Stimulated activated naive CD8-positive, alpha-beta T cell treated with anti-CD3 and anti-CD28 coated beads, Interleukin-15, amount 100 ng/mL, for 72 hours (primary cell): ENCODE results near the gene SLC9B1.
"Not testable (repeated sequence)": the region's sequence is repeated elsewhere in the genome, so short reads cannot be mapped to it uniquely, and the experiment has no call there.

Experiments
- ATAC-seq: fragments of 150-1000 bp; cut with Tn5 transposase; 2 replicates; pipeline ENCODE4 v1.10.0; 2021; ENCODE audit warnings: mild to moderate bottlenecking, moderate library complexity
- DNase-seq, 2 donors: peaks; one replicate each; pipeline ENCODE4 v3.0.0; 2021 to 2022
- H3K27ac Mint-ChIP-seq, 2 donors: one replicate each; pipeline ENCODE4 v1.8.0; 2022; ENCODE audit warnings: mild to moderate bottlenecking in 2 of 2, mixed read lengths in 2 of 2, moderate library complexity in 2 of 2
- H3K27me3 Mint-ChIP-seq: one replicate; pipeline ENCODE4 v1.8.0; 2022; ENCODE audit warnings: mixed read lengths
- H3K4me1 Mint-ChIP-seq: one replicate; pipeline ENCODE4 v1.8.0; 2022; ENCODE audit warnings: mild to moderate bottlenecking, mixed read lengths
- H3K4me3 Mint-ChIP-seq, 2 donors: one replicate each; pipeline ENCODE4 v1.8.0; 2022; ENCODE audit warnings: mild to moderate bottlenecking in 2 of 2, mixed read lengths in 2 of 2, moderate library complexity in 1 of 2
- H3K9me3 Mint-ChIP-seq, 2 donors: one replicate each; pipeline ENCODE4 v1.8.0; 2022; ENCODE audit warnings: mixed read lengths in 2 of 2

SLC9B1 gene

DNA sequence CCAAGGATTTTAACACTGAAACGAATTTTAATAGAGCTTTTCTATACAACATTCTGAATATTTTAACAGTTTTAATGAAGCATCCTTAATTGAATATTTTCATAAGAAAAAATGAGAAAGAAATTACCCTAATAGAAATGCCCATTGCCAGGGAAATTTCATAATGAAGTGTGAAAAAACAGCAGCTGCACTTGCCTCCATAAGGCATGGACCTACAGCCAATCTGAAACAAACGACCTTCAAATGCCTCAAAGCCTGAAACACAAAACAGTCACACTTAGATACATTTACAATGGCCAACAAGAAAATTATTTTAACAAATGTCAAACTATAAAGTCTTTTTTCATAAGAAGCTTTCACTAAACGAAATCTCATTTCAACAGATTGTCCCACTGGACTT, 74.4 kb downstream of the SLC9B1 start:
- Mint-ChIP-seq H3K4me1 (no peaks in the 10 kb centered on the region), H3K27ac (no peak overlapping the region), H3K9me3 (peaks cover 0 to 22% of the 10 kb centered on the region in 2 donors), H3K27me3 (no peaks in the 10 kb centered on the region), H3K4me3 (no peak overlapping the region)
- DNase-seq (no peak), ATAC-seq (no peak)

DNA sequence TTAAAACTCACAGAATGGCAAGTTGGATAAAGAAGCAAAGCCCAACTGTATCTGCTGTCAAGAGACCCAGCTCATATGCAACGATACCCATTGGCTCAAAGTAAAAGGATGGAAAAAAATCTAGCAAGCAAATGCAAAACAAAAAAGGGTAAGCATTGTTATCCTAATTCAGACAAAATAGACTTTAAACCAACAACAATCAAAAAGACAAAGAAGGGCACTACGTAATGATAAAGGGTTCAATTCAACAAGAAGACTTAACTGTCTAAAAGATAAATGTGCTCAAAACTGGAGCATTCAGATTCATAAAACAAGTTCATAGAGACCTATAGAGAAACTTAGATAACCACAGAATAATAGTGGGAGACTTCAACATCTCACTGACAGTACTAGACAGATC, 81.4 kb downstream of the SLC9B1 start:
- not testable (repeated sequence) for ATAC-seq, DNase-seq, H3K27ac Mint-ChIP-seq

DNA sequence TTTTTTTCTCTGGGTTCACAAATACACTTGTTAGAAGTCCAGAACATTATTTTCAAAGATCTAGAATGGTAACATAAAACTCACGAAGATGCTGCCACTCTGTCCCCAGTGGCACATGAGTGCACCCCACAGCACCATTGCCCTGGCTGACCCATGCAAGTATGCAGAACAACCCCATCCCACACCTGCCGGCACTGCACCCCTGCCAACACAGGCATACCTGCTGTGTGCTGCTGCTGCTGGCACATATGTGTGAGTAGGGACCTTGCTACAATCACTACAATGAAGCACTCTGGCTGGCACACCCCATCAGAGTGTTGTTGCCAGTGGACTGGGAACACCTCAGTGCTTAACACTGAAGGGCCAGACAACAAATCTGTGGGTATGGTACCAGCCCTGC, 83.8 kb downstream of the SLC9B1 start:
- Mint-ChIP-seq H3K27me3 (no peaks in the 10 kb centered on the region), H3K4me1 (no peaks in the 10 kb centered on the region), H3K9me3 (peaks cover 0 to 3% of the 10 kb centered on the region in 2 donors), H3K27ac (no peak overlapping the region), H3K4me3 (no peak overlapping the region)
- no peak for ATAC-seq
- no peak for DNase-seq

More for the DNA sequence above, 81.4 kb downstream of the SLC9B1 start:
- H3K9me3 Mint-ChIP-seq = peaks cover 0 to 22% of the 10 kb centered on the region in 2 donors
- not testable (repeated sequence) for H3K27me3 Mint-ChIP-seq, H3K4me1 Mint-ChIP-seq, H3K4me3 Mint-ChIP-seq

DNA sequence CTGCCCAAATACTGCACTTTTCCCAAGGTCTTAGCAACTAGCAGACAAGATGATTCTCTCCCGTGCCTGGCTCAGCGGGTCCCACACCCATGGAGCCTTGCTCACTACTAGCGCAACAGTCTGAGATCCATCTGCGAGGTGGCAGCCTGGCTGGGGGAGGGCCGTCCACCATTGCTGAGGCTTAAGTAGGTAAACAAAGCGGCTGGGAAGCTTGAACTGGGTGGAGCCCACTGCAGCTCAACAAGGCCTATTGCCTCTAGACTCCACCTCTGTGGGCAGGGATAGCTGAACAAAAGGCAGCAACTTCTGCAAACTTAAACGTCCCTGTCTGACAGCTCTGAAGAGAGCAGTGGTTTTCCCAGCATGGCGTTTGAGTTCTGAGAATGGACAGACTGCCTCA, 99.8 kb downstream of the SLC9B1 start:
- H3K9me3 Mint-ChIP-seq = peaks cover 19 to 52% of the 10 kb centered on the region in 2 donors
- not testable (repeated sequence) for ATAC-seq, DNase-seq, H3K27ac Mint-ChIP-seq, H3K4me3 Mint-ChIP-seq, H3K27me3 Mint-ChIP-seq, H3K4me1 Mint-ChIP-seq

DNA sequence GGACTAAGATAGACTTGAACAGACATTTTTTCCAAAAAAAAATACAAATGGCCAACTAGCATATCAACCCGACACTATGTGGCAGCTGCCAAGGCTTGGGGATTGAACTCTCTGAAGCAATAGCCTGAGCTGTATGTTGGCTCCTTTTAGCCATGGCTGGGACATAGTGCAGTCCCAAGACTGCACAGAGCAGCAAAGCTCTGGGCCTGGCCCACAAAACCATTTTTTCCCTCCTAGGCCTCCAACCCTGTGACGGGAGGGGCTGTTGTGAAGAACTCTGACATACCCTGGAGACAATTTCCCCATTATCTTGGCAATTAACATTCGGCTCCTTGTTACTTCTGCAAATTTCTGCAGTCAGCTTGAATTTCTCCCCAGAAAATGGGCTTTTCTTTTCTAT, 100.6 kb downstream of the SLC9B1 start:
- DNase-seq (no peak), ATAC-seq (no peak)
- Mint-ChIP-seq H3K9me3 (peaks cover 27 to 60% of the 10 kb centered on the region in 2 donors), H3K27me3 (no peaks in the 10 kb centered on the region), H3K4me1 (no peaks in the 10 kb centered on the region), H3K4me3 (no peak overlapping the region), H3K27ac (no peak overlapping the region)

DNA sequence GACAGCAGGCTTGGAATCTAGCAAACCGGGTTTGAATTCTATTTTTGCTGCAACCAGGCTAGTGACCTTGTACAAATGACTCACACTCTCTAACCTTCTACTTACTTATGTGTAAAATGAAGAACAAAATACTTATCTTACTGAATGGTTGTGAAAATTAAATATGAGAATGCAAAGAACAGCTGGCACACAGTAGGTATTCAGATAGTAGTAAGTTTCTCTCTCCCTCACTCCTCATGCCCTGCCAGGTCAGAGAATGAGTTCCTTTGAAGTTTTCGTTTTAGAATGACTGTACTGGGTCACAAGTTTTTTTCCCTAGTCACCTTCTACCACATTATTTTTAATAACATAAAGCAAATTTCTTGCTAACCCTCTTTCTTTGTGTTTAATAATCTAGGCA, 117.7 kb downstream of the SLC9B1 start:
- Mint-ChIP-seq H3K27me3 (no peaks in the 10 kb centered on the region), H3K9me3 (no peaks in the 10 kb centered on the region), H3K4me3 (no peak overlapping the region), H3K27ac (no peak overlapping the region), H3K4me1 (peaks cover 1% of the 10 kb centered on the region)
- ATAC-seq = no peak
- no peak for DNase-seq

DNA sequence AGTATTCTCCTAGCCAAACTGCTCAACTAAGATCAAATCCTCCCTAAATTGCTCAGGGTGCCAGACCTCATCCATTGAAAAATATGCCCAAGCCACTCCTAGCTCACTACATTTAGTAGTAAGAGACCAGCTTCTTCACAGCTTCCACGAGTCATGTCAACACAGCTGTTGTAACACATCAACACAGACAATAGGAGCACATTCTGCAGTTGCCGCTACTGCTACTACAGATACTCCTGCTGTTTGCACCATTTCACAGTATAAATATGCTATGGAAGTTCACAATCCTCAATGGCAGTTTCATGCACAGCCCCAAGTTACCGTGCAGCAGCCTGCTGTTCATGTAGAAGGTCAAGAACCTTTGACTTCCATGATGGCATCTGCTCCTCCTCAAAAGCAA, 121.9 kb downstream of the SLC9B1 start:
- ATAC-seq, H3K9me3 Mint-ChIP-seq: not testable (repeated sequence)

DNA sequence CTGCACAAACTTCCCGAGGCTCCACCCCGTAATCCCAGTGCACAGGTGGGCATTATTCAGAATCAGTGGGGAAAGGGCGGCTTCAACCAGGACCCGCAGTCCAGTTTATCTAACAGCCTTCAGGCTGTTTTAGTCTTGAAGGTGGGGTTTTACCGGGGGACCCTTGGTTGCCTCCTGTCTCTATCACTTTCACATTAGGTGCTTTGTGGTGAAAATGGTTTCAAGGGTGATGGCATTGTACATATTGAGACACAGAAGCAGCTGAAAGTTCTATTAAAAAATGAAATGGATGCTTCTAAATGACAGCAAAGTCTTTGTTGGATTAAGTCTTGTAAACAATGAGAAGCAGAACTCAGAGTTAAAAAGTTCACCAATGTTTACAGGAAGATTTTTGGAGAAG, 123.0 kb downstream of the SLC9B1 start:
- not testable (repeated sequence) for ATAC-seq, DNase-seq, H3K4me1 Mint-ChIP-seq, H3K27me3 Mint-ChIP-seq, H3K9me3 Mint-ChIP-seq, H3K27ac Mint-ChIP-seq
- H3K4me3 Mint-ChIP-seq = peak overlapping the region in 1 of 2 donors; percentile 35

More for the DNA sequence above, 121.9 kb downstream of the SLC9B1 start:
- not testable (repeated sequence) for H3K4me3 Mint-ChIP-seq, H3K27ac Mint-ChIP-seq, H3K4me1 Mint-ChIP-seq, H3K27me3 Mint-ChIP-seq, DNase-seq

DNA sequence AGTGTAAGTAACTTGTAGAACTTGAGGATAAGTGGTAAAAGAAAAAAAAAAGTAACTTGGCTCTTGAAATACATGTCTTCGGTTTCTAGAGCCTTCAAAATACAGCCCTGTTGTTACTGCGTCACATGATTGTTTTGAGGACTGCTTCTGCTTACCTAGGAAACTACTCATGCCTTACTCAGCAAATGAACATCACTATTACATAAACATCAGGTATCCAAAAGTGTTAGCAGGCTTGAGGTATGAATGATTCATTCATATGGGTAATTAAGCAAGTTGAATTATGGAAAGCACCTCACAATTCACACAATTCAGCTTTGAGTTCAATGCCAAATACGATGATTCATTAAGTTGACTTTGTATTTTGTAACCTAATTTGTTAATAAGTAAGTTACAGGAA, 129.6 kb downstream of the SLC9B1 start:
- not testable (repeated sequence) for ATAC-seq, H3K27ac Mint-ChIP-seq, DNase-seq, H3K4me3 Mint-ChIP-seq, H3K9me3 Mint-ChIP-seq, H3K4me1 Mint-ChIP-seq, H3K27me3 Mint-ChIP-seq

DNA sequence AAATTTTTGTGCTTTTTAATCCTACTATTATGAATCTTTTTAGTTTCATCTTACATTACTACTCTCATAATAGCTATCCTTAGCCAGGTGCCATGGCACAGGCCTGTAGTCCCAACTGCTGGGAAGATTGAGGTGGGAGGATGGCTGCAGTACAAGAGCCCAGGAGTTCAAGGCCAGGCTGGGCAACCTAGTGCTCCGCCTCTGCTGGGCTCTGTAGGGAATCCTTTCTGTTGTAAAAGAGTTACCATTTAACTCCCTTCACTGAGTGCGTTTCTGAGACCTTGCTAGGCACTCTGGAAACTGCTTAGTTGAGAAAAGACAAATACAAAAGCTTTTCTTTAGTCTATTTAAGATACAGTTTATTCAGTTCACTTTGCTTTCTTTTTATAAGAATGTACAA, 130.9 kb downstream of the SLC9B1 start:
- H3K27ac Mint-ChIP-seq, H3K9me3 Mint-ChIP-seq, H3K27me3 Mint-ChIP-seq, H3K4me3 Mint-ChIP-seq, DNase-seq, ATAC-seq, H3K4me1 Mint-ChIP-seq: not testable (repeated sequence)

DNA sequence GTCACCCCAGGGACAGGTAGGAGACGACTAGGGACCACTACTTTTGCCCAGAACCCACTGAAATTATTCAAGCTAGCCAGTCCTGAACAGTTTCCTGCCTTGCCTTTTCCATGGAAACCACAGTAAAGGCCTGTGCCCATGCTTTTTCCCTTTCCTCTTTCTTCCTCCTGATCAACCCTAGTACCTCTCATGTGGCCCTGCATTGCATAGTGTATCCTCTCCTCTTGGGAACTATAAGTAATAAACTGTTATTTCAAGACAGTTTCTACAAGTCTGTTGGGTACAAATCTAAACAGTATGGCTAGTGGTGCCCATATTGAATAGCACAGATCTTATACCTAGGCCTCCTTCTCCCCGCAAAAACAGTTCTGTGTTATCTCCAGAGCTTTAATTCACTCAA, 136.2 kb downstream of the SLC9B1 start:
- no peak for DNase-seq
- no peak overlapping the region for H3K27ac Mint-ChIP-seq
- peaks cover 8% of the 10 kb centered on the region for H3K4me1 Mint-ChIP-seq
- no peak for ATAC-seq
- peaks cover 0 to 4% of the 10 kb centered on the region in 2 donors for H3K9me3 Mint-ChIP-seq
- H3K27me3 Mint-ChIP-seq = no peaks in the 10 kb centered on the region
- no peak overlapping the region for H3K4me3 Mint-ChIP-seq

DNA sequence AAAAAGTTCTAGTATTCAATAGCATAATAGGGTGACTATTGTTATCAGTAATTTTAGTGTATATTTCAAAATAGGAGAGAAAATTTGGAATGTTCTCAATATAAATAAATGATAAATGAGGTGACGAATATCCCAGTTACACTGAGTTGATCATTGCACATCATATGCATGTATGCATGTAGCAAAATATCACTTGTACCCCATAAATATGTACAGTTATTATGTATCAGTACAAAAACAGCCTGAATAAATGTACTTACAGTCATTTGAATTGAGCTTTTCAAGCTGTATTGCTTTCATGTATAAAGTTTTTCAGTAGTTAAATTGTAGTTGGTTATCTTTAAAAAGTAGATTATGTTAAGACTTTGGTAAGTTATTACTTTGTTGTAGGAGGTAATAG, 138.2 kb downstream of the SLC9B1 start:
- peaks cover 8% of the 10 kb centered on the region for H3K4me1 Mint-ChIP-seq
- DNase-seq = no peak
- H3K27me3 Mint-ChIP-seq = no peaks in the 10 kb centered on the region
- no peak for ATAC-seq
- no peak overlapping the region for H3K4me3 Mint-ChIP-seq
- peaks cover 4 to 13% of the 10 kb centered on the region in 2 donors for H3K9me3 Mint-ChIP-seq
- no peak overlapping the region for H3K27ac Mint-ChIP-seq

DNA sequence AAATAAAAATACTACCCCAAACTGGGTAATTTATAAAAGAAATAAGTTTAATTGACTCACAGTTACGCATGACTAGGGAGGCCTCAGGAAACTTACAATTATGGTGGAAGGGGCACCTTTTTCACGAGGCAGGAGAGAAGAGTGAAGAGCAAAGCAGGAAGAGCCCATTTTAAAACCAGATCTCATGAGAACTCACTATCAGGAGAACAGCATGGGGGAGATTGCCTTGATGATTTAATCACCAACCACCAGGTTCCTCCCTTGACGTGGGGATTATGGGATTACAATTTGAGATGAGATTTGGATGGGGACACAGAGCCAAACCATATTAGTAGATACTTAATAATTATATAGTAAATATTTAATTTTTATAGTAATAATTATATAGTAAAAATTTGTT, 140.6 kb downstream of the SLC9B1 start:
- ATAC-seq (no peak), DNase-seq (no peak)
- no peak overlapping the region for H3K27ac Mint-ChIP-seq
- H3K4me1 Mint-ChIP-seq = peaks cover 12% of the 10 kb centered on the region
- H3K4me3 Mint-ChIP-seq = no peak overlapping the region
- no peaks in the 10 kb centered on the region for H3K27me3 Mint-ChIP-seq
- H3K9me3 Mint-ChIP-seq = peaks cover 4 to 14% of the 10 kb centered on the region in 2 donors

DNA sequence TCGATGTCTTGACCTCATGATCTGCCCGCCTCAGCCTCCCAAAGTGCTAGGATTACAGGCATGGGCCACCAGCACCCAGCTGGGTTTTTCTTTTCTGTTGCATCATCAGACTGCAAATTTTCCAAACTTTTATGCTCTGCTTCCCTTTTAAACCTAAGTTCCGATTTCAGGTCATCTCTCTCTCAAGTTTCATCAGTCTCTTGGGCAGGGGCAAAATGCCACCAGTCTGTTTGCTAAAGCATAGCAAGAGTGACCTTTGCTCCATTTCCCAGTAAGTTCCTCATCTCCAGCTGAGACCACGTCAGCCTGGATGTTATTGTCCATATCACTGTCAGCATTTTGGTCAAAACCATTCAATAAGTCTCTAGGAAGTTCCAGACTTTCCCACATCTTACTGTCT, 141.2 kb downstream of the SLC9B1 start:
- H3K27ac Mint-ChIP-seq, ATAC-seq, DNase-seq, H3K4me3 Mint-ChIP-seq, H3K27me3 Mint-ChIP-seq: not testable (repeated sequence)
- Mint-ChIP-seq H3K4me1 (peaks cover 13% of the 10 kb centered on the region), H3K9me3 (peaks cover 4 to 14% of the 10 kb centered on the region in 2 donors)

DNA sequence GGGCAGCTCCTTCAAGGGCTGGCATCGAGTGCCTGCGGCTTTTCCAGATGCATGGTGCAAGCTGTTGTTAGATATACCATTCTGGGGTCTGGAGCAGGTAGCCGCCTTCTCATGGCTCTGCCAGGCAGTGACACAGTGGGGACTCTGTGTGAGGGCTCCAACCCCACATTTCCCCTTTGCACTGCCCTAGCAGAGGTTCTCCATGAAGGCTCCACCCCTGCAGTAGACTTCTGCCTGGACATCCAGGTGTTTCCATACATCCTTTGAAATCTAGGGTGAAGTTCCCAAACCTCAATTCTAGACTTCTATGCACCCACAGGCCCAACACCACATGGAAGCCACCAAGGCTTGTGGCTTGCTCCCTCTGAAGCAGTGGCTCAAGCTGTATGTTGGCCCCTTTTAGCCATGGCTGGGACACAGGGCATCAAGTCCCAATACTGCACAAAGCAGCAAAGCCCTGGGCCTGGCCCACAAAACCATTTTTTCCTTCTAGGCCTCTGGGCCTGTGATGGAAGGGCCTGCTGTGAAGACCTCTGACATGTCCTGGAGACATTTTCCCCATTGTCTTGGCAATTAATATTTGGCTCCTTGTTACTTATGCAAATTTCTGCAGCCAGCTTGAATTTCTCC, 141.9 kb downstream of the SLC9B1 start:
- H3K4me1 Mint-ChIP-seq = peaks cover 17% of the 10 kb centered on the region
- ATAC-seq, H3K4me3 Mint-ChIP-seq, DNase-seq, H3K27ac Mint-ChIP-seq, H3K27me3 Mint-ChIP-seq: not testable (repeated sequence)
- peaks cover 4 to 14% of the 10 kb centered on the region in 2 donors for H3K9me3 Mint-ChIP-seq

DNA sequence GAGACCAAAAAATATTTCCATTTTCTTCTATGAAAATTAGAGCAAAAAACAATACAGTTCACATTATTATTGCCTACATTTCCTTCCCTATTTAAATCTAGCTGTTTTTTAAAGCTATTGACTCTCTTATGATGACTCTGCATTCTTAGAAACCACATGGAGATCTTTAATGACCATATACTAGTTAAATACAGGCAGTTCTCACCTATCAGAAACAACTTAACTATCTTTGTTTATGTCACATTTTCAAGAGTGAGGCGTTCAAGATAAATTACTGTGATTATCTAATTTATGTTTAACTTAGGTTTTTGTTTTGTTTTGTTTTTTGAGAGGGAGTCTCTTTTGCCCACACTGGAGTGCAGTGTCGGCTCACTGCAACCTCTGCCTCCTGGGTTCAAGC, 147.7 kb downstream of the SLC9B1 start:
- Mint-ChIP-seq H3K27me3 (no peaks in the 10 kb centered on the region), H3K4me1 (peaks cover 37% of the 10 kb centered on the region), H3K4me3 (peak overlapping the region in 1 of 2 donors; percentile 18), H3K9me3 (peaks cover under 1 to 5% of the 10 kb centered on the region in 2 donors), H3K27ac (no peak overlapping the region)
- ATAC-seq (no peak), DNase-seq (no peak)
